Neural cell (in vitro differentiated cells): ENCODE data around the gene ZKSCAN1.

ENCODE experiments used
- EP300 ChIP-seq: fragments of 450-650 bp; conservative IDR thresholded peaks from 2 replicates; pipeline ENCODE4 v1.6.1; 2014; ENCODE audit warnings: antibody characterized with exemption, mild to moderate bottlenecking, moderate library complexity; ENCODE audit not compliant: poor library complexity, severe bottlenecking
- EZH2 ChIP-seq: fragments of 200-600, 300-800 bp; shearing (Covaris generic), sonication (generic); IDR thresholded peaks from 2 replicates; pipeline ENCODE4 v1.6.1; 2014; ENCODE audit warnings: antibody characterized with exemption, low read length, borderline replicate concordance, mild to moderate bottlenecking; ENCODE audit not compliant: insufficient read depth, poor library complexity, severe bottlenecking
- MXI1 ChIP-seq: fragments of 450-650 bp; conservative IDR thresholded peaks from 2 replicates; pipeline ENCODE4 v1.6.1; 2014; ENCODE audit warnings: antibody characterized with exemption, mild to moderate bottlenecking; ENCODE audit not compliant: poor library complexity, severe bottlenecking
- POLR2AphosphoS5 ChIP-seq: IDR thresholded peaks from 2 replicates; pipeline ENCODE4 v1.6.1; 2012
- RAD21 ChIP-seq: fragments of 450-650 bp; conservative IDR thresholded peaks from 2 replicates; pipeline ENCODE4 v1.6.1; 2014; ENCODE audit warnings: antibody characterized with exemption, mild to moderate bottlenecking, moderate library complexity
- REST ChIP-seq: IDR thresholded peaks from 2 replicates; pipeline ENCODE4 v1.6.1; 2012; ENCODE audit warnings: borderline replicate concordance
- TF ChIP-seq, protein P1 (sequence below): fragments of 450-650 bp; IDR thresholded peaks from 2 replicates; pipeline ENCODE4 v1.5.1; 2014; ENCODE audit warnings: antibody characterized with exemption, mild to moderate bottlenecking, moderate library complexity; ENCODE audit not compliant: poor library complexity, severe bottlenecking

DNA sequence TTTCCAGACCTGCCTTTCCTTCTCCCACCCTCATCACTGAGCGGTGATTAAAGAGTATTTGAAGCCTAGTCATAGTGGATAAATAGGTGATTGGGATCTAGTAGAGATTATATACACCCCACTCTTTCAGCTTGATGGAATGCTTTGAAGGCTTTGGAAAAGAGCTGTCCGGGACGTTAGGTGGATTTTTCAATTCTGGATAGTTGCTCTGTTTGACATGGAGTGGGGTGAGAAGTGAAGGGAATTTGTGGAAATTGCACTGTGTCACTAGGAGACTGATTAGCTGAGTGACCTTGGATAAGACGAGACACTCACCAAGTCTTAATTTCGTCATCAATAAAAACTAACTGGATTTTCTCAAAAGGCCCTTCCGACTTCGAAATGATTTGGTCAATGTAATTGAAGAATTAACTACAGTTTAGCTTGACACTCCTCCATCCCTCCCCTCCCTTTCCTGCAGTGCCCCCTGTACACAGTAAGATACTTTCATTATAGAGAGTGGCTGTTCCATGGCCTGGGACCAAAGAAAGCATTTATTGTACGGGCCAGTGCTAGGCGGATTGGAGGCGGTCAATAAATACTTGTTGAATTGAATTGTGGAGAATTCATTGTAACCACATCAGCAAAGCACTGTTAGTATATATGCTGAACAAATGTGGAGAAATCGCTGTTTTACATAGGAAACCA is 962 bp downstream of the ZKSCAN1 start:
- TF ChIP-seq, protein P1, sequence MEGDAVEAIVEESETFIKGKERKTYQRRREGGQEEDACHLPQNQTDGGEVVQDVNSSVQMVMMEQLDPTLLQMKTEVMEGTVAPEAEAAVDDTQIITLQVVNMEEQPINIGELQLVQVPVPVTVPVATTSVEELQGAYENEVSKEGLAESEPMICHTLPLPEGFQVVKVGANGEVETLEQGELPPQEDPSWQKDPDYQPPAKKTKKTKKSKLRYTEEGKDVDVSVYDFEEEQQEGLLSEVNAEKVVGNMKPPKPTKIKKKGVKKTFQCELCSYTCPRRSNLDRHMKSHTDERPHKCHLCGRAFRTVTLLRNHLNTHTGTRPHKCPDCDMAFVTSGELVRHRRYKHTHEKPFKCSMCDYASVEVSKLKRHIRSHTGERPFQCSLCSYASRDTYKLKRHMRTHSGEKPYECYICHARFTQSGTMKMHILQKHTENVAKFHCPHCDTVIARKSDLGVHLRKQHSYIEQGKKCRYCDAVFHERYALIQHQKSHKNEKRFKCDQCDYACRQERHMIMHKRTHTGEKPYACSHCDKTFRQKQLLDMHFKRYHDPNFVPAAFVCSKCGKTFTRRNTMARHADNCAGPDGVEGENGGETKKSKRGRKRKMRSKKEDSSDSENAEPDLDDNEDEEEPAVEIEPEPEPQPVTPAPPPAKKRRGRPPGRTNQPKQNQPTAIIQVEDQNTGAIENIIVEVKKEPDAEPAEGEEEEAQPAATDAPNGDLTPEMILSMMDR = no peak
- TF ChIP-seq EZH2 = no peak
- TF ChIP-seq POLR2AphosphoS5 = no peak
- no peak for TF ChIP-seq RAD21
- TF ChIP-seq MXI1 = no peak
- TF ChIP-seq REST = peak; percentile 32
- TF ChIP-seq EP300 = no peak
